ENCODE measurements around the gene DOP1A. TPM values are rescaled to one million over a fixed set of nuclear protein-coding genes. Genes with fewer than 3 reads are reported as not detected.

DOP1A gene
- total and polyA plus RNA-seq, 2 donors from 2014 or later = 5.1 to 31.6 TPM

DNA sequence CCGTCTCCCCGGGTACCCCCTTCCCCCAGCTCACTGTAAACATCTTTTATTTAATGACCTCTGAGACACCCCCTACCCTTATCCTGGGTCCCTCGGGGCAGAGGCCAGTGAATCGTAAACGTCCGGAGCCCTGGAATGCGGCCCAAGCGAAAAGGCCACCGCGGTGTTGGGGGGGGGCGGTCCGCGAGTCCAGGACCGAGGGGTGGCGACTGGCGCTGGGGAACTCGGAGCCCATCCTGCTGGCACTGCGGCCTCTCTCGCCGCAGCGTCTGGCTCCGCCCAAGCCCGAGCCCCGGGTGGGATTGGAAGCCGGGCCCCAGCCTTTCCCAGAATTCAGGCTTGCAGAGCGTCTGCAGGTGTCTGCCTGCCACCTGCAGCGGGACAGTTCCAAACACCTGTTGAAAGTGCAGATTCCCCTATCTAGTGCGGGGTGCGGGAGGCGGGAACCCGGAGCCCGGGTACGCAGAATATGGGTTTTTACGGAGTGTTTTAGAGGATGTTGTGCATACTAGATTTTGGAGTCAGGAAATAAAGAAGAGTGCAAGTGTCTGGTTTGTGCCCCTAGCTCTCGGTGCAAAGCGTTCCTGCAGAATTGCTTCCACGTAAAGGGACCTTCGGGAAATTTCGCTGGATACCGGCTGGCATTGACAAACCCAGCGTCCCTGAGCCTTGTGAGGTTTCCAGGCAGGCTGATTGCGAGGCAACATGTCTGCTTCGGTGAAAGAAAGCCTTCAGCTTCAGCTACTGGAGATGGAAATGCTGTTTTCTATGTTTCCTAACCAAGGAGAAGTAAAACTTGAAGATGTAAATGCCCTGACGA is 126.5 kb downstream of the DOP1A start:
- intact Hi-C loops (cut with DNase I) = no loop called here
- H3K36me3 ChIP-seq (ENCODE audit: control insufficient read depth in 2 of 3, insufficient read depth in 3 of 3, low read length in 3 of 3) = peaks cover 0 to 3% (median 0%) of the 10 kb centered on the region in 3 donors

DNA sequence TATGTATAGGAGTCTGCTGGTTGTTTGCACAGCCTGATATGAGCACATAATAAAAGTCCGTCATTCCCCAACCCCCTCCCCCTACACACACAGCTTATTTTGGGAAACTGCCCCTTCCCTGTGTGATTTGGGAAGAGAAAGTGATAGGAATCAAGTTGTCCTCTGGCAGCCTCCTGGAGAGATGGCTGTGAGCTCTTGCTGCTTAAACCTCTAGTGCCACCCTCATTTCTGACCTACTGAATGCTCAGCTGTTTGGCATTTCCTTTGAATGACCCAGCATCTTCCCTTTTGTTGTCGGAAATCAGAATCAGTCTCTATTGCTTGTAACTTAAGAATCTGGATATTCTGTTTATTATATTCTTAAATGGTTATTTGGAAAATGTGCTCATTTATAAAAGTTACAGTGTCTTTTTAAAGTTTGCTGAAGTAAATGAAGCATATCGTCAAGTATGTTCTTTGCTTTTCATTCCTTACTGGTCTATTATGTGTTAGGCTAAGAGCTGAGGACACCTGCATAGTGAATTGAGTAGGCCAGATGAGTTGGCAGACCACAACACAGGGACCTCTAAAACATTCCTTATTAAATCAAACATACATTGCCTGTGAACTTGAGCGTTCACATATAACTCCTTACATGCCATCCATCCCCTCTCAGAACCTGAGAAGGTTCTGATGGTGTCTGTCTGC is 131.2 kb downstream of the DOP1A start:
- H3K9ac ChIP-seq (ENCODE audit: low read length in 3 of 3) = no peak overlapping the region
- H3K27ac ChIP-seq (ENCODE audit: low read depth in 2 of 2, low read length in 2 of 2) = no peak overlapping the region
- peaks cover 0 to 3% (median 0%) of the 10 kb centered on the region in 3 donors for H3K36me3 ChIP-seq (ENCODE audit: control insufficient read depth in 2 of 3, insufficient read depth in 3 of 3, low read length in 3 of 3)
- no peak for FAIRE-seq
- peaks cover 0 to 3% (median 0%) of the 10 kb centered on the region in 3 donors for H3K4me1 ChIP-seq (ENCODE audit: control insufficient read depth in 2 of 3, insufficient read depth in 2 of 3, low read depth in 1 of 3, low read length in 3 of 3)
- H3K27me3 ChIP-seq (ENCODE audit: control insufficient read depth, insufficient read depth, low read length) = no peaks in the 10 kb centered on the region
- H3K9me3 ChIP-seq (ENCODE audit: control insufficient read depth in 2 of 3, insufficient read depth in 1 of 3, low read length in 3 of 3) = no peaks in the 10 kb centered on the region
- DNase-seq = no peak
- H3K4me3 ChIP-seq (ENCODE audit: low read length in 3 of 3) = no peak overlapping the region
- intact Hi-C loops (cut with DNase I) = no loop called here
- TF ChIP-seq, protein P1, sequence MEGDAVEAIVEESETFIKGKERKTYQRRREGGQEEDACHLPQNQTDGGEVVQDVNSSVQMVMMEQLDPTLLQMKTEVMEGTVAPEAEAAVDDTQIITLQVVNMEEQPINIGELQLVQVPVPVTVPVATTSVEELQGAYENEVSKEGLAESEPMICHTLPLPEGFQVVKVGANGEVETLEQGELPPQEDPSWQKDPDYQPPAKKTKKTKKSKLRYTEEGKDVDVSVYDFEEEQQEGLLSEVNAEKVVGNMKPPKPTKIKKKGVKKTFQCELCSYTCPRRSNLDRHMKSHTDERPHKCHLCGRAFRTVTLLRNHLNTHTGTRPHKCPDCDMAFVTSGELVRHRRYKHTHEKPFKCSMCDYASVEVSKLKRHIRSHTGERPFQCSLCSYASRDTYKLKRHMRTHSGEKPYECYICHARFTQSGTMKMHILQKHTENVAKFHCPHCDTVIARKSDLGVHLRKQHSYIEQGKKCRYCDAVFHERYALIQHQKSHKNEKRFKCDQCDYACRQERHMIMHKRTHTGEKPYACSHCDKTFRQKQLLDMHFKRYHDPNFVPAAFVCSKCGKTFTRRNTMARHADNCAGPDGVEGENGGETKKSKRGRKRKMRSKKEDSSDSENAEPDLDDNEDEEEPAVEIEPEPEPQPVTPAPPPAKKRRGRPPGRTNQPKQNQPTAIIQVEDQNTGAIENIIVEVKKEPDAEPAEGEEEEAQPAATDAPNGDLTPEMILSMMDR (IDR thresholded peaks at IDR 0.05; ENCODE audit: borderline replicate concordance, extremely low read depth, insufficient read depth) = no peak

More for the DNA sequence above, 126.5 kb downstream of the DOP1A start:
- FAIRE-seq (no peak), DNase-seq (peak; percentile 48 to 84 (median 68))
- TF ChIP-seq, protein P1 (IDR thresholded peaks at IDR 0.05; ENCODE audit: borderline replicate concordance, extremely low read depth, insufficient read depth) = no peak
- H3K4me3 ChIP-seq (ENCODE audit: low read length in 3 of 3) = peak overlapping the region; percentile 59 to 87 (median 71)
- H3K27ac ChIP-seq (ENCODE audit: low read depth in 2 of 2, low read length in 2 of 2) = peak overlapping the region; percentile 20 to 72
- H3K4me1 ChIP-seq (ENCODE audit: control insufficient read depth in 2 of 3, insufficient read depth in 2 of 3, low read depth in 1 of 3, low read length in 3 of 3) = peaks cover 0 to 3% (median 0%) of the 10 kb centered on the region in 3 donors
- H3K27me3 ChIP-seq (ENCODE audit: control insufficient read depth, insufficient read depth, low read length) = no peaks in the 10 kb centered on the region
- no peaks in the 10 kb centered on the region for H3K9me3 ChIP-seq (ENCODE audit: control insufficient read depth in 2 of 3, insufficient read depth in 1 of 3, low read length in 3 of 3)
- H3K9ac ChIP-seq (ENCODE audit: low read length in 3 of 3) = peak overlapping the region; percentile 12 to 78 (median 75)

DNA sequence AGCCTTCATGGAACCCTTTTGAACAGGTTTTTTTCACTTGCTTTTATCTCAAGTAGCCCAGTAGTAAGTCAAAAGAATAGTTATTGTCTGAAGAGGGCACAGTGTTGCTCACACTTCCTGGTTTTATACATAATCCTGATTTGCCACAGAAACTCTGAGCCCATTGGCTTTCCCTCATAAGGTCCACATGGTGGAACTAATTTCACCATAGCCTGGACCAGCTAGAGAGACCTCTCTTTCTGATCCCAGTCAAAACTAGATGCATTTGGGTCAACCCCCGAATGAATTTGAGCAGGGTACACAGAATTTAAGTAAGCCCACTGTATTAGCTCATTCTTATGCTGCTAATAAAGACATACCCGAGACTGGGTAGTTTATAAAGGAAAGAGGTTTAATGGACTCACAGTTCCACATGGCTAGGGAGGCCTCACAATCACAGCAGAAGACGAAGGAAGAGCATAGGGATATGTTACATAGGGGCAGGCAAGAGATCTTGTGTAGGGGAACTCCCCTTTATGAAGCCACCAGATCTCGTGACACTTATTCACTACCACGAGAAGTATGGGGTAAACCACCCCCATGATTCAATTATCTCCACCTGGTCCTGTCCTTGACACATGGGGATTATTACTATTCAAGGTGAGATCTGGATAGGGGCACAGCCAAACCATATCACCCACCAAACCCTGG is 131.8 kb downstream of the DOP1A start:
- Histone ChIP-seq H3K27ac (ENCODE audit: low read depth in 2 of 2, low read length in 2 of 2) (no peak overlapping the region), H3K4me1 (ENCODE audit: control insufficient read depth in 2 of 3, insufficient read depth in 2 of 3, low read depth in 1 of 3, low read length in 3 of 3) (peaks cover 0 to 1% (median 0%) of the 10 kb centered on the region in 3 donors), H3K9ac (ENCODE audit: low read length in 3 of 3) (no peak overlapping the region), H3K27me3 (ENCODE audit: control insufficient read depth, insufficient read depth, low read length) (no peaks in the 10 kb centered on the region), H3K9me3 (ENCODE audit: control insufficient read depth in 2 of 3, insufficient read depth in 1 of 3, low read length in 3 of 3) (no peaks in the 10 kb centered on the region), H3K4me3 (ENCODE audit: low read length in 3 of 3) (no peak overlapping the region), H3K36me3 (ENCODE audit: control insufficient read depth in 2 of 3, insufficient read depth in 3 of 3, low read length in 3 of 3) (peaks cover 0 to 3% (median 0%) of the 10 kb centered on the region in 3 donors)
- FAIRE-seq (no peak), DNase-seq (no peak)
- TF ChIP-seq, protein P1 (IDR thresholded peaks at IDR 0.05; ENCODE audit: borderline replicate concordance, extremely low read depth, insufficient read depth) = no peak
- intact Hi-C loops (cut with DNase I) = no loop called here
